Fibroblast of pulmonary artery (primary cell): Measurements from ENCODE around the gene ZP3.
"Not testable (repeated sequence)": the region's sequence is repeated elsewhere in the genome, so short reads cannot be mapped to it uniquely, and the experiment has no call there.

Experiments used
- DNase-seq: peaks from one replicate; pipeline ENCODE4 v3.0.0-alpha.2; 2010; ENCODE audit warnings: low read depth
- H3K4me3 ChIP-seq: replicated peaks from 2 replicates; pipeline ENCODE4 v1.5.1; 2011; ENCODE audit warnings: low read depth, mild to moderate bottlenecking, control low read depth, low read length, moderate library complexity

The ZP3 gene

DNA sequence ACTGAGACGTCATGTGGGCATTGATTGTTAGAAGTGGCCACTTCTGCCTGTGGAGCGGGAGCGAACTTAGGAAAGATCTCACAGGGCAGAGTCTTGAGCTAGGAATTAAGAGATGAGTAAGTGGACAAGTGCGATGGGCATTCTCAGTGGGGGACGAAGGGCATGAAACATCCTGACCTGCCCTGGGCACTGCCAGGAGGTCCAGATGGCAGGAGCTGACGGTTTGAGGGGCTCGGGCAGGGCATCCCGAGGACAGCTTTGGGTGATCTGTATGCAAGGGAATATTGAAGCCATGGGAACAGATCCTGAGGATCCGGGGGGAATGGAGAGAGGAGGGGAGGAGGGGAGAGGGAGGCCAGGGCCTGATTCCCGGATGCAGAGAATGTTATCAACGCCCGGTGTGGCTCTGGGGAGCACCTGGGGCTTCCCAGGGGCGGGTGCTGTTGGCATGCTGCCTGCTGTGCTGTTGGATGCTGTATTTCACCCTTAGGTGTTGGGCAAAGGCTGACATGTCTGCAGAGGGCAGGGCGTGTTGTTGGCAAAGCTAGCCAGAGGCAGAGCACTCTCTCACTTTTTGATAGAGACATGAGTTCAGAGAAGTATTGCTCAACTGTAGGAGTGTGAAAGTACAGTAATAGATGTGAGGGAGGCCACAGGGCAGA is 43.1 kb downstream of the ZP3 start:
- not testable (repeated sequence) for DNase-seq

DNA sequence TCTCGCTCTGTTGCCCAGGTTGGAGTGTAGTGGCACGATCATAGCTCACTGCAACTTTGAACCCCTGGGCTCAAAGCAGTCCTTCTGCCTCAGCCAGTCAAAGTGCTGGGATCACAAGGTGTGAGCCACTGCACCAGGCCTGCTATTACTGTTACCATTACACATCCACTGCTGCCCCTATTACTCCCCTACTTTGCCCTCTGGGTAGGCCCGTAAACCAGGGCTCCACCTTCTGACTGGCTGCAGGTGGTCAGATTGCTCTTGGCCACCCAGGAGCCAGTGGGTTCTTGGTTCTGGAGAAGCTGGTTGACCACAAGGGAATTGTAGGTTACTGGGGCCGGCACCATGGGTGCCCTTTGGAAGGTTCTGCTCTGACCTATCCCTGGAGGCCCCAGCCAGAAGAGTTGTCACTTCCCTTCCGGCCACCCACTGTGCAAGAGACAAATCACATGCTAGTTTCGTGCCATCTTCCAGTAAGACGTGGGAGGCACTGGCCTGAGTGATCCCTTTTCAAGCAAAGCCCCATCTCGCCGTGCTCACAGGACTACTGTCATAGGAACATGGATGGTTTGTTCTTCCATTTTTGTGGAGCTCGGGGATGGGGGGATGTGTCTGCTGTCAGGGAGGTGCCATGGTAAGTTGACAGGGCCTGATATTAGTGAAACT is 46.9 kb downstream of the ZP3 start:
- not testable (repeated sequence) for DNase-seq, H3K4me3 ChIP-seq

More for the DNA sequence above, 43.1 kb downstream of the ZP3 start:
- H3K4me3 ChIP-seq: not testable (repeated sequence)

DNA sequence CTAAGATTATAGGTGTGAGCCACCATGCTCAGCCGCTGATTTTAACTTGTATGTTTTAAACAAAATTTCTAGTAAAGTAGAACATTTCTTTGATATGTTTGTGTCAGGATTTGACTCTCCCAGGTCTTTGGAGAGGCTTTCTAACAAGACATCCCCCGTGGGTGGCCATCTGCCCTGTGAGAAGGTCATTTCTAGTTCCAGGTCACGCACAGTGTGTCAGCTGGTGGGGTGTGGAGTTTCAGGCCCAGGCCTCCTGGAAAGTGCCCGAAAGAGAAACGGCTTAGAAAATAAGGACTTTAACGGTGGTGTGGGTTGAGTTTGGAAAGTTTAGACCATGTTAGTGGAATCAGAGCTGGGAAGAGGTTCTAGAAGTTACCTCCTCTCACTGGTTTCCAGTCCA is 48.3 kb downstream of the ZP3 start:
- not testable (repeated sequence) for DNase-seq, H3K4me3 ChIP-seq

DNA sequence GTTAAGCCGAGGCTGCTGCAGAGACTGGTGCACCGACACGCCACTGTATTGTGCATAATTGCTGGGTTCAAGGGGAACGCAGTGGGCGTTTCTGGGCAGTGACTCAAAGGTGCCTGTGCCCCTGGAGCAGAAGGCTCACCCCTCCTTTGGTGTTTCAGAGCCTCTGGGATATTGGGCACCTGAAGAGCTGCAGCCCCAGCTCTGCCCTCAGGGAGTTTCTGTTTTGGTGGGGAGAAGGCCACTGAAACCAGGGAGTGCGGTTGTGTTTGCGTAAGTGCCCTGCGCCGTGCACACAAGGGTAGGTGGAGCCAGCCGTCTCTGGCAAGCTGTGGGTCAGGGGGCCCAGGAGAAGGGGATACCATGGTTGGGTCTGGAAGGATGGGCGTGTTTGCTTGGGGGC is 51.5 kb downstream of the ZP3 start:
- H3K4me3 ChIP-seq, DNase-seq: not testable (repeated sequence)

DNA sequence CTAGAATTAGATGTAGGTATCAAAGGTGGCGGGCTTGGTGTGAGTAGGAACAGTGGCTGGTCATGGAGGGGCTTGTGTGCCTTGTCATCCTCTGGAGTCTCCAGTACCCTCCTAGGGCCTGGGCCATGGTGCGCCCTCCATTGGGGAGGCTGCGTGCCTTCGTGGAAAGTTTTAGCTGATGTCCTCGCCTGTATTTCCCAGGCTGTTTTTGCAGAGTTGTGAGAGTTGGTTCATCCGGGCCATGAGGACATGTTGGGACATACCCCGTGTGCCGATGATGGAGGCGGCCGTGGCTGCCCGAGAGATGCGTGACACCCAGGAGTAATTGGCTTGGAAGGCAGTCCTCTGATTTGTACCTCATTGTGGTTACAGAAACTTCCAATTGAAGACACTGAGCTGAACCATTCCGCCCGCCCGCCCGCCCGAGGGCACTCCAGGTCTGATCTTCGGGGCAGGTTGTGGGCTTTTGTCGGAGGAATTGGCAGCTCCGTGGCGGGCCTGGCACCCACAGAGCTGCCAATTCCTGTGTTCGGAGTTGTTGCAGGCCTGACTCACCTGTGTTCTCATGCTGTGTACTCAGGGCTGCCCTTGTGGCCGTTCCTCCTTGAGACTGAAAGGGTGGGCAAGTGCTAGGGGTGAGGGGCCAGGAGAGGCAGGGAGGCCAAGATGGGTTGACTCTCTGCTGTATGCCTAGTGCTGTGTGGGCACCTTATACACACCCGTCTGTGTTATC is 52.2 kb downstream of the ZP3 start:
- DNase-seq, H3K4me3 ChIP-seq: not testable (repeated sequence)

DNA sequence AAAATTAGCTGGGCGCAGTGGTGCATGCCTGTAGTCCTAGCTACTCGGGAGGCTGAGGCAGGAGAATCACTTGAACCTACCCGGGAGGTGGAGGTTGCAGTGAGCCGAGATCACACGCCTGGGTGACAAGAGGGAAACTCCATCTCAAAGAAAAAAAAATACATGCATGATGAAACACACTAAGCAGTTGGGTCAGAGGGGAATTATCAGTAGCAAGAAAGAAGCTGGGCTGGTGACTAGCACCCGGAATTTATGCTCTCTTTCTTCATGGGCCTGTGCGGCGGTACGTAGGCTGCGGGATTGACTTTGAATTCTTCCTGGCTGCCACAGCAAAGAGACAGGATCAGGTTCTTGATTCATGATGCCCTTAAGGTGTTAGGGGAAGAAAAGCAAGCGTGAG is 54.9 kb downstream of the ZP3 start:
- DNase-seq, H3K4me3 ChIP-seq: not testable (repeated sequence)

DNA sequence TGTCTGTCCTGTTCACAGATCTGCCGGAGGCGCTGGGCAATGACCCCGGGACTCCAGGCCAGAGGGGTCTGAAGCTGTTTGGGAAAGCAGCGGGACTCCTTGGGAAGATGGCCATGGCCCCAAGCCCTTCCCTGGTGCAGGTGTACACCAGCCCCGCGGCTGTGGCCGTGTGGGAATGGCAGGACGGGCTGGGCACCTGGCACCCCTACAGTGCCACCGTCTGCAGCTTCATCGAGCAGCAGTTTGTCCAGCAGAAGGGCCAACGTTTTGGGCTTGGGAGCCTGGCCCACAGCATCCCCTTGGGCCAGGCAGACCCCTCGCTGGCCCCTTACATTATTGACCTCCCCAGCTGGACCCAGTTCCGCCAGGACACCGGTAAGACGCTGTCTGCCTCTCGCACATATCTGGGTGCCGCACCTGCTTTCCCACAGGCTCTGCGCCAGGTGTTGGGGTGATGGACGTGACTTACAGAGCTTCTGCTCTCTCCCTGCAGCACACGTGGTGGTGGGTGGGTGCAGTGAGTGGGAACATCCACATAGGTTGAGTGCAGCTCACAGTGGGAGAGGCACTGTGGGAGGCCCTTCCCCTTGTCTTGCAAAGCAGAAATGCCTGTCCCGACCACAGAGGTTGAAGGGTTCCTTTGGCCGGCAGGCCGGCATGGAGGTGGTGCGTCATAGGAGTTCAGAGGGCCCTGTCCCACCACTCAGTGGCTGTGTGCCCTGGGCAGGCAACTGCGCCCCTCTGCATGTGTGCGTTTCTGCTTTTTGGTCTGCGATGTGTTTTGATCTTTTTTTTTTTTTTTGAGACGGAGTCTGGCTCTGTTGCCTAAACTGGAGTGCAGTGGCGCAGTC is 55.9 kb downstream of the ZP3 start:
- not testable (repeated sequence) for DNase-seq, H3K4me3 ChIP-seq

DNA sequence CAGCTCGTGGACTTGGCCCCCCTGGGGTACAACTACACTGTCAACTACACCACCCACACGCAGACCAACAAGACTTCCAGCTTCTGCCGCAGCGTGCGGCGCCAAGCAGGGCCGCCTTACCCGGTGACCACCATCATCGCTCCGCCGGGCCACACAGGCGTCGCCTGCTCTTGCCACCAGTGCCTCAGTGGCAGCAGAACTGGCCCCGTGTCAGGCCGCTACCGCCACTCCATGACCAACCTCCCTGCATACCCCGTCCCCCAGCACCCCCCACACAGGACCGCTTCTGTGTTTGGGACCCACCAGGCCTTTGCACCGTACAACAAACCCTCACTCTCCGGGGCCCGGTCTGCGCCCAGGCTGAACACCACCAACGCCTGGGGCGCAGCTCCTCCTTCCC is 57.9 kb downstream of the ZP3 start:
- not testable (repeated sequence) for DNase-seq, H3K4me3 ChIP-seq

DNA sequence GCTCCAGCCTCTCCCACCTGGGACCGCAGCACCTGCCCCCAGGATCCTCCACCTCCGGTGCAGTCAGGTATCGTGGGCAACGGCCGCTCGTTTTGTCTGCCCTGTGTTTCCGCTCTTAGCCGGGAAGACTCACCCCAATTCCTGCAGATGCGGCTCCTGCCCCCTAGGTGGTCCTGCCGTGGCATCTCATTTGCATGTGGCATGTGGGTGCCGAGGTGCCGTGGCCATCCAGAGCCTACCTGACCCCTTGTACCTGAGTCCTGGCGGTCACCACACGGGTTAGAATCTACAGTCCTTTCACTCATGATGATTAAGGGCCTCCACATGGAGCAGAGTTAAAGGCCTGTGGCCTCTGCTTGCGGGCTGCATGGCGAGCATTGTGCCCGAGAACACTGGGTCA is 58.3 kb downstream of the ZP3 start:
- not testable (repeated sequence) for H3K4me3 ChIP-seq

DNA sequence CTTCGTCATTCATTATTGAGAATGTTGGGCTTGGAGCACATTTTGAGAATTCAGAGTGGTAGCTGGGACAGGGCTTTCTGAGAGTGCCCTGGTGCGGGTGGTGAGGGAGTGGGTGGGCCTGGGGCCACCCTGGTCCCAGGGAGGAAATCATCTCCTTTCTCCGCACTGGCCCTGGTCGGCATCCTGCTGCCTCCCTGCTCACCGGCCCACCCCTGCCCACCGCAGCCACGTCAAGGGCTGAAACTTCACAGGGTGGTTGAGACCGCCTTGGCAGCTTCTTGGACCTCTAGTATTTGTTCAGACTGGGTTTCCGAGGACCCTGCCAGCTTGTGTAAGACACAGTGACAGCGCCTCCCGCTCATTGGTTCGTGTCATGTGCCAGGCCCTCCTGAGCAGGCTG is 59.7 kb downstream of the ZP3 start:
- DNase-seq, H3K4me3 ChIP-seq: not testable (repeated sequence)

More for the DNA sequence above, 58.3 kb downstream of the ZP3 start:
- not testable (repeated sequence) for DNase-seq

DNA sequence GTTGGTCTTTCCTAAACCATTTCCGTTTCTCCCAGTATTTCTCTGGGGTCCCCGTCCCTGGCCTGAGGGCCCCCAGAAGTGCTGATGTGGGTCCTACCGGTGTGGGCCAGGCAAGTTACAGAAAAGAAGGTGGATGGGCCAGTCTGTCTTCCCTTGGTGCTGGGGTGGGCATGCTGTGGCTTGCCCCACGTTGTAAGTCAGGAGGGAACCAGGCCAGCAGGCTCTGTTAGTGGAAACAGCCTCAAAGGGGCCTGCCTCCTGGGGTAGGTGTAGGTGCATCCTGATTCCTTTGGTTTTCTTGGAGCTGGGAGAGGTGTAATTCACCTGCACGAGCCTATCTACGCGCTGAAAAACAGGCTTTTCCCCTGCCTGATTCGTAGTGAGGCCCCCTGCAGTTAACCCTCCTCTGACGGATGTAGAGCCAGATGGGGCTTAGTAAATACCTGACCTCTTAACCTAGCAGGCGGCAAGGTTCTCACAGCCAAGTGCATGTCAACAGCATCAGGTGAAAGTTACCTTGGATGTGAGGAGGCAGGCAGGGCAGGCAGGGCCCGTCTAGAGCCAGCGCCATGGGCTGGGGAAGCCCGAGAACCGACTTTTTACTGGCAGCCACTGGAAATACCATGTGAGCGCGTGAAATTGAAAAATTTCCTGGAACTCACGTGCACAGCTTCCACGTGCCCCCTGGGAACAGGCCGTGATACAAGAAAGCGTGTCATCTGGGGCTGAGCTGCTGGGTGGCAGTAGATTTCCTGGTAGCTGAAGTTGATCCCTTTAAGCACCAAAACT is 61.3 kb downstream of the ZP3 start:
- DNase-seq, H3K4me3 ChIP-seq: not testable (repeated sequence)

DNA sequence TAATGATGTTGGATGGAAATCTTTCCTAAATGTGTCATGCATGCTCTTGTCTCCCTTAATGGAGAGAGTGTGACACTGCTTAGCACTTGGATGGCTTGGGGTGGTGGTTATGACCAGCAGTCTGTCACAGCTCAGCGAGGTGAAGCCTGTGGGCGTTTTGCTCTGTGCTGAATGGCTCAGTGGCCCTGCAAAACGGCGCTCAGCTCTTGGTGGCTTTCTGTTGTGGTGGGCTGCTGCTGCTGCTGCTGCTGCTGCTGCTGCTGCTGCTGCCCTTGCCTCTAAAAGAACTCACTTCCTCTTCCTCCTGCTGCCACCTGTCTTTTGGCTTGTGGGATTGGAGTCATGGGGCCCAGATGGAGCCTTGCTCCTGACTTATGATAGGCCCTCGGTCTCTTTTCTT is 61.9 kb downstream of the ZP3 start:
- H3K4me3 ChIP-seq, DNase-seq: not testable (repeated sequence)

DNA sequence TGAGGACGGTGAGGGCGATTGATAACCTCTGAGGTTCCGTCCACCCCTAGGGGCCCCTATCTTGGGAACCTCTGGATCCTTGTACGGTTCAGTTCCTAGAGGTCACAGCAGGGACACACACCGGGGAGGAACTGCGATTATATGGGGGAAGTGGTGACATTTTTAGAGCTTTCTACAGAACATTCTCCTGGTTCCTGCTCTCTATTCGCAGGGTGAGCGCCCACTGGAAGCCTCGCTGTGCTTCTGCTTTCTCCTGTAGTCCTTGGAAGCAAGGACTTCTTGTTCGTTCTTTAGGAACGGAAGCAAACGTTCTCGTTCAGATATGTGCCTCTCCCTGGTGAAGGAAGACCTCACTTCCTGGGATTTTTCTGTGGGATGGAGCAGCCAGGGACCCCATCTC is 63.2 kb downstream of the ZP3 start:
- DNase-seq, H3K4me3 ChIP-seq: not testable (repeated sequence)
